AG20443 (cell line): ENCODE data around the gene MAGEB17.
"Not testable (repeated sequence)": the region's sequence is repeated elsewhere in the genome, so short reads cannot be mapped to it uniquely, and the experiment has no call there.

Source experiments
- DNase-seq: peaks from one replicate; pipeline ENCODE4 v3.0.0; 2012; ENCODE audit warnings: low spot score, mixed read lengths

Gene MAGEB17, protein sequence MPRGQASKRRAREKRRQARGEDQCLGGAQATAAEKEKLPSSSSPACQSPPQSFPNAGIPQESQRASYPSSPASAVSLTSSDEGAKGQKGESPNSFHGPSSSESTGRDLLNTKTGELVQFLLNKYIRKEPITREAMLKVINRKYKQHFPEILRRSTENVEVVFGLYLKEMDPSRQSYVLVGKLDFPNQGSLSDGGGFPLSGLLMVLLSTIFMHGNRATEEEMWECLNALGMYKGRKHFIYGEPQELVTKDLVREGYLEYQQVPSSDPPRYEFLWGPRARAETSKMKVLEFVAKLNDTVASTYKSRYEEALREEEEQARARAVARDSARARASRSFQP

GRCh38 chrX:16167181-16167580 is at the start of gene MAGEB17:
Gene MAGEB17, plus strand, starts transcription at chrX:16167481. Its CDS starts 2,902 bp downstream, at chrX:16170383.
- DNase-seq, result no peak

GRCh38 chrX:16119353-16120220 is 47.7 kb upstream of the MAGEB17 start:
- DNase-seq, result no peak

DNA sequence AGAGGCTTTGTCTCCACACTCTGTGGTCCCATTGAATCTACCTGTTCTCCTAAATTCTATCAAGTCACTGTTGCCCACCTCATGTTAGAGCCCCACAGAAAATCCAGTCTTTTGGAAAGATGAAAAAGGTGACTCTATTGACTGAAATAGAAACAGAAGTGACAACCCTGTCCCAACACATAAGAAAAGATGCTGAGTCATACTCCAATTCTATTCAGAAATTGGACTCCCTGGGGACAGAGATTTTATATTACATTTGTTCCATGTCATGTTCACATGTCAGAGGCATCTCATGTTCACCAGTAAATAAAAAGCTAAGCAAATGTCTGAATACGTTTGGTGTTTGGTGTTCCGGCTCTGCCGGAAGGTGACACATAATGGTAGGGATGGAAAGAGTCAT is 46.9 kb upstream of the MAGEB17 start:
- DNase-seq, result no peak

- DNase-seq, result peak; percentile 73
Observed at GRCh38 chrX:16123222-16123786, 44.0 kb upstream of the MAGEB17 start, which contains the start of gene GRPR. Gene GRPR, plus strand, starts transcription at chrX:16123565. Its CDS starts 389 bp downstream, at chrX:16123954.

GRCh38 chrX:16124201-16124600 is 43.1 kb upstream of the MAGEB17 start:
- no peak for DNase-seq

DNA sequence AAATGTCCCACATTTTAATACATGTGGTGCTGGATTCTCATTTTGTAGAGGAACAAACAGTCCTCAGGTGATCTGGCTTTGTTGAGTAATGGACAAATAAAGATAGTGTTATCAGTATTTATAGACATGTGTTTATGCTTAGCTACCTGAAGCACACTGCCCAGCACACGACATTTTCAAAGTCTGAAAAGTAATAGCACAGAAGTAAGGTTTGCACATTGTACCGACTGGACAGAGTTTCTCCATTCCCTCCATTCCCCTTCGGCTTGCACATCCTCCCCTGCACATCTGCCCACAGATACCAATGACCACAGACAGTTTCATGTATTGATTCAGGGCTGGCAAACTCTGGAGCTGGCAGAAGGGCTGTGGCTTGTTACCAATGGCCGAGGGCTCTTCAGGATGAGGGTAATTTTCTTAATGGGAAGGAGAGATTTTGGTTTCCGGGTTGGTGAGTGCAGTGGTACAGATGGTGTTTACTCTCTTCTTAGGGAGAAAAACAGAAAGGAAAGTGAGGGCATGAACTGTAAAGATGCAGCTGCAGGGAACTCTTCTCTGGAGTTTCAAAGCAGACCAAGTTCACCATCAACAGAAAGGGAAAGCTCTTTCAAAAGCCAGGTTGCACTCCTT is 41.6 kb upstream of the MAGEB17 start:
- DNase-seq, result no peak

DNA sequence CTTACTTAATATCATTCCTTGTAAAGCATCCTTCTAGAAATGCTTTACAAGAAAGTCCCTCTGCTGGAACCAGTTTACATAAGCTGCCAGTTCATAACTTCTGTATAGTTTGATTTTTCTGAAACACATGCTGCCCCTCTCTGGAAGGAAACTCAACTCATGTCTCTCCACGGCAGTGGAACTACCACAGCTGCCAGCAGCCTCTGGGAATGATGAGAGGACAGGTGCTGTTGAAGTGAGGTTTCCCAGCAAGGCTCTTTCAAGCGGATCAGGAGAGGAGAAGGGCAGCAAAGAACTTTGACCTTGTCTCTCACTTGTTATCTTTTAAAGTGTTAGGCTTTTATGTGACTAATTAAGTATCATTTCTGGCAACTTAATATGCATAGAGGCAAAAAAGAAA is 36.6 kb upstream of the MAGEB17 start:
- DNase-seq, result no peak

DNA sequence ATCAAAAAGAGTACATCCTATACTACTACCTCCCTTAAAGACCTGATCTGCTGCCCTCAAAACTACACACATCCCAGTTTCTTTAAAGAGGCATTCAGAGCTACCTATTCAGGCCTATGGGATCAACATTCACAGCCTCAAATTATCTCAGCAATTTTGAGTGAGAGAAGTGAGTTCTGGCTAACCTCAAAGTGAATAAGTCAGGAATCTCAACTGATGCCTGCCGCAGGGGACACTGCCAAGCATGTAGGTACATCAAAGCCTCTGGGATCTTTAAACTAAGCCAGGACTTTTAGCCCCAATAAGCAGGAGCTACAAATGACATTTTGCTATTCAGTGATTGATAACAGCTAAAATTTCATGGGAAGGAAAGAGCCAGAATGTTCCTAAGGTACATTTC is 32.3 kb upstream of the MAGEB17 start:
- DNase-seq, result no peak

DNA sequence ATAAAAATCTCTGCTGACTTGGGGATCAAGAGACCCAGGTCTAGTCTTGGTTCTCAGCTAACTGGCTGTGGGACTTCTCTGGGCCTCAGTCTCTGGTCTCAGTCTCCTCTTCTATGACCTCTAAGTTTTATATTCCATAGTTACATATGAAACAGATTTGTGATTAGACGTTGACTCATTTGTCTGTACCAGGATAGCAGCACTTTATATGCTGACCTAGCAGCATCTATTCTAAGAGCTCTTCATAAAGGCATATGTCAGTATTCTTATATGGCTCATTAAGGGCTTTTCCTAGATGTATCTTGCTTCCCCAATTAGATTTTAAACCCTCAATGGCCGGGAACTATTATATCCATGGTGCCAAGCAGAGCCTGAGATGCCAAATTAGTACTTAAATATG is 31.2 kb upstream of the MAGEB17 start:
- DNase-seq, result no peak

GRCh38 chrX:16137416-16138107 is 29.7 kb upstream of the MAGEB17 start:
- DNase-seq, result no peak

- DNase-seq, result no peak
Observed at GRCh38 chrX:16138108-16138427, 29.2 kb upstream of the MAGEB17 start.

DNA sequence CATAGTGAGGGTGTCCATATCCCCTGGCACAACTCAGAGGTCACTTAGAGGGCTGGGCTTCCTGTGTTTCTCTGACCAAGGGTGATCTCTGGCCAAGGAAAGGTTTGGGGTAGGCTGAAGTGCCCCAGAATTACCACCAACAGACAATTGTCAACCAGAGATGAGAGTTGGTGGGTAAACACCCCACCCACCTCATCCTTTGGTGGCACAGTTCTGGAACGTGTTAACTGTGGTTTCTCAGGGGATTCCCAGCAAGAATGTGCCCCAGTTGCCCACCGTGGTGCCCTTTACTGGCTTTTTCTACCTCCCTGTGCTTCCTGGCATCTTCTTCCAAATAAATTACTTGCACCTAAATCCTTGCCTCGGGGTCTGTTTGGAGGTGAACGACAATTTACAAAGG is 26.8 kb upstream of the MAGEB17 start:
- DNase-seq, result no peak

DNA sequence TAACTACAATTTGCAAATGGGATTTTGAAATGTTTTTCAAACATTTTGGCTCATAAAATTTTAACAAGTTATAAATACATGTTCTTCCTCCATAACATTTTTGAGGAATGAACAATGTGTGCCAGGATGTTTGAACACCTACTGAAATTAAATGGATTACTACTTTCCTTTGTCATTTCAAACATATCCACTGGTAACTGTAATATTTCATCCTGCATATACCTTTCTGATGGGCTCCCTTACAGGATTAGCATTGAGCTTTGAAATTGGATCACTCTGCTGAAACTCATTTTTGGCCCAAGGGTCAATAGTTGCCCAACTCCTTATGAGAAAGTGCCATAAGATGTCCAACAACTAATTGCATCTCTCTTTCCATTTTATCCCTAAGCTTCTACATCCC is 26.3 kb upstream of the MAGEB17 start:
- no peak for DNase-seq

- DNase-seq, result no peak
Observed at GRCh38 chrX:16141422-16142245, 25.6 kb upstream of the MAGEB17 start.

DNA sequence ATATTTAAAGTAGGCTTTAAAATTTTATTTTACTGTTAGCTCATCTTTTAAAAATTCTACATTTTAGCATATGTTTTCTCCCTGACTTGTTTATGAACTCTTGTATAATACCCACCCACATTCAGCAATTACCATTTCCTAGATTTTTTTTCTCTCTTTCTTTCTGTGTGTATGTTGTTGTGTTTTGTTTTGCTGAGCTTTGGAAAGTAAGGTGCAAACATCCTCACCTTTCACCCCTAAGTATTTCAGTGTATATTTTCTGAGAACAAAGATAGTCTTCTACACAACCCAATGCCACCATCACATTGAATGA is 25.1 kb upstream of the MAGEB17 start:
- DNase-seq, result no peak

DNA sequence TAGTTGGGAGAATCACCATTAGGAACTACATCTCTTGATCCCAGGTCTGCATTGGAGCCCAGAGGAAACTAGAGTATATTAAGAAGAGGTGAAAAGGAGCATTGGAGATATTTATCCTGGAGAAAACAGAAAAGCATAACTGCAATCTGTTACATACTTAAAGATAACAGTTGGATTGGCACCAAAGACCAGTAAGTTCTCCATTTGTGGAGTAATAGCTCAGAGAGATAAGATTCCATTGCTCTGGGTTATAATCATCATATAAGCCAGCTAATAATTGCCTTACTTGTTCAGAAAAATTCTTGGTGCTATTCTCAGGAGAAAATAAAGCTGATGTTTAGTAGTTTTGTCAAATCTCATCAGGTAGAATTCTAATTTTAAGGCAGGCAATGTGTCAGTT is 23.3 kb upstream of the MAGEB17 start:
- no peak for DNase-seq

DNA sequence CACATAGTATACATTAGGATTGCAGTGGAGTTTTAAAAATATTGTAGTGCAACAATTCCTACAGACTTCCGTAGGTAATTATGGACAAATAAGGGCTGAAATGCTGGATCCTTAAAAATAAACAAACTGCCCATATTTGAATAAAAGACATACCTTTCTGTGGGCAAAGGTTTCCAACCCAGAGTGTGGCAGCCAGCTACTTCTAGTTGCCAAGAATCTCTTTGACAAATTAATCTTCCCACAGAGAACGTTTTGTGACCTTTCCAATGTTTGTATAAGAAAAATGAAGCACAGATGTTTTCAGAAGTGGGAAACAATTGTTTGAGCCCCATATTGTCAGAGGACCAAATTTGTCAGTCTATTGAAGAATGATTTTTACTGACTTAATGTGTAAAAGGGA is 22.9 kb upstream of the MAGEB17 start:
- no peak for DNase-seq

DNA sequence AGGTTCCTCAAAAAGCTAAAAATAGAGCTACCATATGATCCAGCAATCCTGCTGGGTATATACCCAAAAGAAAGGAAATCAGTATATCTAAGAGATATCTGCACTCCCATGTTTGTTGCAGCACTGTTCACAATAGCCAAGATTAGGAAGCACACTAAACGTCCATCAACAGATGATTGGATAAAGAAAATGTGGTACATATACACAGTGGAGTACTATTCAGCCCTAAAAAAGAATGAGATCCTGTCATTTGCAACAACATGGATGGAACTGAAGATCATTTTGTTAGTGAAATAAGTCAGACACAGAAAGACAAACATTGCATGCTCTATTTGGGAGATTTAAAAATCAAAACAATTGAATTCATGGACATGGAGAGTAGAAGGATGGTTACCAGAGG is 22.2 kb upstream of the MAGEB17 start:
- DNase-seq, result not testable (repeated sequence)

- no peak for DNase-seq
Observed at GRCh38 chrX:16145656-16146055, 21.6 kb upstream of the MAGEB17 start.

DNA sequence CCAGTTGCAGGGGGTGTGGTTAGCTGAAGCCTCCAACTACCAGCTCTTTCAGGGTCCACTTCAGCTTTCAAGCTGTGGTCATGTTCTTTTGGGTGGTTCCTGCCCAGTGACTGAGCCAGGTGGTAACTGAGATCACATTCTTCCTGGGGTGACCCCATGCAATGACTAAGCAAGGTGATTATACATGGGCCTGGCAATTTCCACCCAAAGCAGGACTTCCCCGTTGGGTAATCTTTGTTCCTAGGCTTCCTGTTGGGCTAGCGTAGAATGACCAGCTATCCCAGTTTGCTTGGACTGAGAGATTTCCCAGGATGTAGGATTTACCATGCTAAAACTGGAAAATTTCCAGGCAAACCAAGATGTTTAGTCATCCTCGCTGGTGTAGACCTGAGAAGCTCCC is 18.4 kb upstream of the MAGEB17 start:
- DNase-seq, result no peak

- DNase-seq, result no peak
Observed at GRCh38 chrX:16155581-16156096, 11.6 kb upstream of the MAGEB17 start.
